Stimulated activated CD8-positive, alpha-beta memory T cell treated with anti-CD3 and anti-CD28 coated beads, Interleukin-12 subunit alpha, Interleukin-12 subunit beta, amount 100 ng/mL, for 4 hours (primary cell): ENCODE measurements around the gene EML6.

Experiments
- DNase-seq: peaks from one replicate; pipeline ENCODE4 v3.0.0-alpha.2; 2020; ENCODE audit warnings: low read depth

Gene EML6

DNA sequence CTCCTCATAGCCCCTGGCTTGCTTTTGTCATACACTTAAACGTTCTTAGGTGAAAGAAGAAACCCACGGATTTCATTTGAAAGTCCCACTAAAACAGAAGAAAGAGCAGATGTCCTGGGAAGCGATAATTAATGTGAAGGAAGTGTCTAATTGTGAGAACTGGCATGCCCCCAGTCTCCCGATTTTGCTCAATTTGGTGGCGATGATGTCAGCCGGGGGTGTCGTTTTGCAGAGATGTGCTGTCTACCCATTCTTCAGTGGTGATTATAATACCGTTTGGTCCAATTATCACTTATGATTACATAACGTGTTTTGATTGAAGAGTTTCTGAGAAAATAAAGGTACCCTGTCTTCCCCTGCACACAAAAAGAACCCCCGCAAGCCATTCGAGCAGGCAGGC is 223.7 kb downstream of the EML6 start:
- no peak for DNase-seq

DNA sequence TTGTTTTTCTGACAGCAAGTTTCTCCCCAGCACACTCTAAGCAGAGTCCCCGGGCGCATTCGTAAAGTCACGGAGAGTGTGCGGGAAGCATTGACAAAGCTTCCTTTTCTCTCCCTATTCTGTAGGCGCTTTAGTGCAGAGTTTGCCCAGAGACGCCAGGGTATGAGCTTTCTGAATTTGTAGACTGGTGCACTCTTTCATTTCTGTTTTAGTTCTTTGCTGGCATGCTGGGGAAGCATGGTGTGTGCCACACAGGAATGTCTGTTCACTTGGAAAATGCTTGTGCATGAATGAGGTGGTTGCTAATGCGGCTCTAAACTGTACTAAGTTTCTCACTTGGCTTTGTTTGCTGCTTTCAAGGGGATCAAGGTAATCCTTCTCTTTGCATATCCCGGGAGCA is 224.2 kb downstream of the EML6 start:
- no peak for DNase-seq

DNA sequence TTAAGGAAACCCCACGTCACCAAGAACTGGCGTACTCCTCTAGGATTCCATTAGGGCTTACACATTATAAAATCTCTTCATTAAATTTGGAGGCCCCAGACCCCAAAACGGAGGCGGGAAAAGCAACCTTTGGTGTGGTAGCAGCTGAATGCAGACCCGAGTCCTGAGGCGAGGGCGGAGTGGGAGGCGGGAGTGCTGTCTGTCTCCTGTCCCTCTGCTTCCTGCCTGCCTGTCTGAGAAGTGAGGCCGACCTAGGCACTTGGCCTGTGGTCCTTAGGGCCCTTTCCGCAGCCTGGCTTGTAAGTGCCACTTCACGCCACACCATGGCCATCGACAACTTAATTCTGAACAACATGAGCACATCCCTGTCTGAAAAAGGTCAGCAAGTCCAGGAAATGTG is 224.7 kb downstream of the EML6 start:
- DNase-seq, result no peak

DNA sequence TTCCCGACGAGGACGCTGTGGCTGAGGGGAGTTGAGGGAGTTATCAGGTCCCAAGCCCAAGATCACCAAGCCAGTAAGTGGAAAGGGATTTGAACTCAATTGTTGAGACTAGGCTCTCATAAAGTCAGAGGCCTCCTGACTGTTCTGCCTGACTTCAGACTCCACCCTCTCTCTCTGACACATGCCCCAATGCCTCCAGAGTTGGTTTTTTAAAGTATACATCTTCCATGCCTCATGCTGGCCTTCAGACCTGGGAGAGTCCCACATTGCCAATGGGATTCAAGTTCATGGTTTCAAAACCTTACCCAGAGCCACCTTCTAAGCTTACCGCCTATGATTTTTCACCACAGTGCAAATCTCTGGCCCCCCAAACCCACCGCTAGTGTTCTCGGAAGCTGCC is 226.0 kb downstream of the EML6 start:
- no peak for DNase-seq

DNA sequence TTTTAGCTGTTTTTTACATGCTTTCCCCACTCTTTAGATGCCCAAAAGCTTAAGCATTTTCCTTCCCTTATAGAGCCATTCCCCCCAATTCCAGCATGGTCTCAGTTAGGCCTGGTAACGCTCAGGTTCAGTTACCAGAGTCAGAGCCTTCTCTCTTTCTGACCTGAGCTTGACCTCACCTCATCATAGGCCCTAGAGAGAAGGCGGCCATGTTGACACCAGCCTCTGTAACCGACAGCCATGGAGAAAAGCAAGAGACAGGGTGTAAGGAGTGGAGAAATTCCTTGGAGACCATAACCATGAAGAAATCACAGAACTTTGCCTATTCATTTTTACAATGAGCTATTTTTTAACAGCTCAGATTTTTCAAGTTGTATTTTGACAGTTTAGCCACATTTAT is 227.3 kb downstream of the EML6 start:
- no peak for DNase-seq

DNA sequence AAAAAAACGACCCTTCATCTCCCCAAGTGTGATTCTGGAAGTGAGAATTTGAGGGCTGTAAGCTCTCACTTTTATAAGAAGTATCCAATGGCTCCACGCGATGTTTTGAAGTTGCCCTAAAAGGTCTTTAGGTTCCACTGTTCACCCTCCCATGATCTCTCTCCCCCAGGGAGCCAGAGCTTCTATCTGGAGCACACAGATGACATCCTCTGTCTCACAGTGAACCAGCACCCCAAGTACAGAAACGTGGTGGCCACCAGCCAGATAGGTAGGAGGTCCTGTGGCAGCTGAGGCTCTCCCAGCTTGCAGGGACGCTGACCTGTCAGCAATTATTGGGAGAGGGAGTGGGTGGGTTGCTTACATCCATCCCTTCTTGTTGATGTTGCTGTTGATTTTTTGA is 229.0 kb downstream of the EML6 start:
- no peak for DNase-seq

DNA sequence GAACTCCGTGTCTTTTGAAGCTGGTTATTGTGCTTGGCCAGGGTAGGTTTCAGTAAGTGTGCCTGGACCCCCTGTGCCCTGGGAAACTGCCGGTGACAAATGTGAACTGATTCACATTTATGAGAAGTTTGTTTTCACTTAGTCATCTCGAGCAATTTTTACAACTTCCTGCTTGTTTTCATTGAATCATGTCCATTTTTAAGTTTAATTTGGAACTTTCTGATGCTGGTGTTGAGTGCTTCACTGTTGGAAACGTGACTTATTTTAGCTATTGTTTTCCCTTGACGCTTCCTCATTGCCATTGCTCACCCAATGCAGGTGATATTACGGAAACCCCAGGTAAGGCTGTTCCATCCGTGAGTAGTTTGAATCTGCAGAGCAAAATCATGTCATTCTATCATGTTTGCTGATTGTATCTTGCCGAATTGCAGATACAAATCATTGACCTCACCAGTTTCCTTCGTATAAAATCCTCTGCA is 229.6 kb downstream of the EML6 start:
- DNase-seq, result no peak

DNA sequence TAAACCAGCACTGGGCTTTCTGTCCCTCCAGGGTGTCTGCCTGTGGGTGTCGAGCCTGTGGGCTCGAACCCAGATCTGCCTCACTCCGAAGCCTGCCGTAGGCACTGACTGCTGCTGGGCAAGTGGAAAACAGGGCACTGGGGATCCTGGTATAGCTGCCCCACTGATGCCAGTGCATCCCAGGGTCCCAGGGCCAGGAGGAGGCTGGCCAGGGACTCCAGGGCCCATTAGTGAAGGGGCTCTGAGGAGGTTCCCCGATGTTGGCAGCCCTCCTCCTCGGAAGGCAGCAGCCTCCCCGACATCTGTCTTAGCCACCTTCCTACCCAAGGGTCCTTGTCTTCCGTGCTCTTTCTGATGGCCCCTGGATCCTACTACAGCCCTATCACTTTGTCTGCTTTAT is 230.7 kb downstream of the EML6 start:
- no peak for DNase-seq

DNA sequence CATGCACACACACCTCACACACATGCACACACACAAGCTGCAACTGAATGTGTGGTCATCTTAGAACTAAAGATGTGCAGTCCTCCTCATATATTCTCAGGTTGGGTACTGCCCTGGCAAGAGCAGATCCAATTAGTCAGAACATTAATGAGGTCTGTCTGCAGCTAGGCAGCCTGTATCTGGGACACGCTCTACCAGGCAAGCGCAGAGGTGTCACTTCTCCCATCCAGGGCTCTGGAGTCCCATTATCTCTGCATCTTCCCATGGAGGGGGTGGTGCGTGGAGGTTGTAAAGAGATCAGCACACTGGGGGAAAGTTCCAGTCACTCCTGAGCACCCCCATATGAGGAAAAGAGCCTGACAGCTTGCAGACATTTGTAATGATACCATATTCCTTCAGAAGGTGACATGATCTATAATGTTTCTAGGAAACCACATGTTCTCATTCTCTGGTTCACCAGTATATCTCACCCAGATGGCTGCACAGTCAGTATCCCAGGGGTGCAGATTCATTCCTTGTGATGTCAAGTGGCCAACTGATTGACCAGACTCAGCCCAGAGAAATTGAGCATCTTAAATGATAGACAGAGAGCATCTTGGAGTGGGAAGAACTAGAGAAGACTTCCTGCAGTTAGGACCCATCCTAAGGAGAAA is 231.4 kb downstream of the EML6 start:
- DNase-seq, result no peak

DNA sequence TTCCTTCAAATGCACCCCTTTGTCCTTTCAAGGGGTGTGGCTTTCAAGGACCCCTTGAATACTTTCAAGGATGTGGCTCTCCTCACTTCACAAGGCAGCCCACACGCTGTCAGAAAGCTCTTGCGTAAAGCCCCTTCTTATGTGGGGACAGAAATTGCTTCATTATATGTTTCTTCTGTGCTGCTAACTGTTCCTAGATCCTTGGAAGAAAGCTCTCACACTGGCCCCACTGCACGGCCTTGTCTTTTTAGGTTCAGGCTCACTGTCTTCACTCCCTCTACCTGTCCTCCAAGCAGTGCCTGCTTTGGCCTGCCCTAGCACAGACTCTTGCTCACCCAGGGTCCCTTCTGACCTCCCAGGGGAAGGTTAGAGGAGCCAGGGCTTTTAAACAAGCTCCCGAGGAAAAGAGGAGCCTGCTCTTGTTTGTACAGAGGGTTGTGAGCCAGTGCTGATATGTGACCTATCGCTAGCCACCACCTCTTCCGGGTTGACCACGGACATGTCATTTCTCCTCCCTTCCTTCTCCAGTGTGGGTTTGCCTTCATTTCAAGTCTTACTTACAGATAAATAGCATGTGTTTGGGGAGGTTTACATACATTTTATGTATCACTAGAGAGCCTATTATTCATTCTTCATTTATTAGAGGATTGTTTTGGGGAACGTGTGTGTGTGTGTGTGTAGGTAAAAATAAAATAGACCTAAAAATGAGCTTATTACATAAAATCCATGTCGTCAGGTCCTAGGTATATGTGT is 232.1 kb downstream of the EML6 start:
- no peak for DNase-seq

DNA sequence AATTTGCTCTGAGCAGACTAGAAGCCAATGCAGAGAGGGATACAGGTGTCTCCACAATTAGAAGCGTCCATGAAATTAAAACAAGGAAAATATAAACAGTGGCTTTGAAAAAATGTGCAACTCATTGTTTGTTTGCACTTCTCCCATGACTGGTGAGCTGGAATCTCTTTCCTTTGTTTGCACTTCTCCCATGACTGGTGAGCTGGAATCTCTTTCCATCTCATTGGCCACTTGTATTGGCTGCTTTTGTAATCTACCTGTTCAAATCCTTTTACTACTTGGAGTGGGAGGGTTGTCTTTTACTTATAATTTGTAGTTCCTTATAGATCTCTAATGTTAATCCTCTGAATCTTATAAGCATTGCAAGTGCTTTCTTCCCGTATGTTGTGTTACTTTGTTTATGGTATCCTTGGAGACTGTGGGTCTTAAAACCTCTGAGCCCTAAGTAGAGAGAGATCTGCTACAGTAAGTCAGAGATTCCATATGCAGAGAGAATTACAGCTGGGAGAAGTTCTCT is 232.7 kb downstream of the EML6 start:
- no peak for DNase-seq

DNA sequence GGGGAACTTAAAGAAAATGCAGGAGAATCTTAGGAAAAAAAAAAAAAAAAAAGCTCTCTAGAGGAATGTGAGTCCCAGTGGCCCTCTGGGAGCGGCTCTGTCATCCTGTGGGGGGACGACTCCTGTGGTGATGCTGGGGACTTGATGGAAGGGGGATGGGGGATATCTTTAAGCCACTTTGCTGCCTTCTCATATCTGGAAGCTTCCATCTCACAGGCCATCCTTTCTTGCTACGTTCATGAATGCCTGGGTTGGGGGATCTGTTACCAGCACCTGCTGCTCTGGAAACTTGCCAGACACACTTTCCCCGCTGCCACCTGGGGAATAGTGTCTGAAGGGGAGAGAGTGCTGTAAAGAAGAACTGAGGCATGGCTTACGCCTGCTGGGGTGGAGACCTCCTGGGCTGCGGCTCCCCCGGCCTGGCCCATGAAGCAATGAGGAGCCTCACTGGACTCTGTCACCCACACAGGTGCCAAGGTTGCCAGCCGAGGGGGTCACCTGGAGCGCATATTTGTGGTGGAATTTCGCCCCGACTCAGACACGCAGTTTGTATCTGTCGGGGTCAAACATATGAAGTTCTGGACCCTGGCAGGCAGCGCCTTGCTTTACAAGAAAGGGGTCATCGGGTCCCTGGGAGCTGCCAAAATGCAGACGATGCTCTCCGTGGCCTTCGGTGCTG is 234.0 kb downstream of the EML6 start:
- DNase-seq, result no peak

DNA sequence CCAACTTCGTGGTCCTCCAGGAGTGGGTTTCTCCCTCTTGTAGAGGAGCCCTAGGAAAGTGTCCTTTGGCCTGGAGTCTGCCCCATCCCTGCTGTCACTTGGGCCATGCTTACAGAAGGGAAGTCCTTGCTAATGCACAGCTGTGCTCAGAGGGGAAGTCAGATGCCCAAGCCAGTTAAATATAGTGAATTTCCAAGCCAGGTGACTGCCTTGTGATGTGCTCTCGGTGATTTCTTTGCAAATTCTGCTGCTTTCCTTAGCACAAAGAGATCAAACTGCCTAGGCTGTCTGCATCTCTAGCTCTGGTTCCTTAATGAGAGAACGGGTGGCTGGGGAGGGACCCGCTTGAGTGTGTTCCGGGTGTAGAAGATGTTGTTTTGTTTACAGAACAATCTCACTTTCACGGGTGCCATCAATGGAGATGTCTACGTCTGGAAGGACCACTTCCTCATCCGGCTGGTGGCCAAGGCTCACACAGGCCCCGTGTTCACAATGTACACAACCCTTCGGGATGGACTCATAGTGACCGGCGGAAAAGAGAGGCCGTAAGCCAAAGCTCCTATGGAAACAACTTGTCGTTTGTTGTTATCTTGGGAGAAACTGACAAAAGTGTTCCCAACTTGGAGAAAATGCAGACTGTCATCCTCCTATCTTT is 235.4 kb downstream of the EML6 start:
- no peak for DNase-seq

DNA sequence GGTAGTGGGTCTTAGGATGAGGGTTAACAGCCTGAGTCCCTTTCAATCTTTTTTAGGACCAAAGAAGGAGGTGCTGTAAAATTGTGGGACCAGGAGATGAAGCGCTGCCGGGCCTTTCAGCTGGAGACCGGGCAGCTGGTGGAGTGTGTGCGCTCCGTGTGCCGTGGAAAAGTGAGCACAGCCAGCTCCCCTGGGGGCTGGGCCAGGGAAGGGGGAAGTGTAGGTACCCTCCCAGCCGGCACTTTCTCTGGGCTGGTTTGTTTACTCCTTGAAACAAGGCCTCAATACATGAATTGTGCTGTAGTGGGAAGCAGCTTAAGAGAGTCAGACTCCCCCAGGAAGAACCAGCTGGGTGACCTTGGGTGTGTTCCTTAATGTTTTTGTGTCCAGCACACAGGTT is 236.7 kb downstream of the EML6 start:
- no peak for DNase-seq

DNA sequence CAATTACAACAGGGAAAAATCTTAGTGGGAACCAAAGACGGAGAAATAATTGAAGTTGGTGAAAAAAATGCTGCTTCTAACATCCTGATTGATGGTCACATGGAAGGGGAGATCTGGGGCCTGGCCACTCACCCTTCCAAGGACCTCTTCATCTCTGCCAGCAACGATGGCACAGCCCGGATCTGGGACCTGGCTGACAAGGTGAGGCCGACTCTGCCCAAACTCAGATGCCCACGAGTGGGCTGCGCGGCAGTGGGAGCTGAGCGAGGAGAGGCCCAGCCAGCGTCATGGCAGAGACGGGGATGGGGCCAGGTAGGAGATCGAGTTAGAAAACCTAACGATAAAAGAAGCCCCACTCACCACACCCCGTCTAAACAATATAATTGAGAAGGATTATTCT is 239.0 kb downstream of the EML6 start:
- DNase-seq, result no peak

DNA sequence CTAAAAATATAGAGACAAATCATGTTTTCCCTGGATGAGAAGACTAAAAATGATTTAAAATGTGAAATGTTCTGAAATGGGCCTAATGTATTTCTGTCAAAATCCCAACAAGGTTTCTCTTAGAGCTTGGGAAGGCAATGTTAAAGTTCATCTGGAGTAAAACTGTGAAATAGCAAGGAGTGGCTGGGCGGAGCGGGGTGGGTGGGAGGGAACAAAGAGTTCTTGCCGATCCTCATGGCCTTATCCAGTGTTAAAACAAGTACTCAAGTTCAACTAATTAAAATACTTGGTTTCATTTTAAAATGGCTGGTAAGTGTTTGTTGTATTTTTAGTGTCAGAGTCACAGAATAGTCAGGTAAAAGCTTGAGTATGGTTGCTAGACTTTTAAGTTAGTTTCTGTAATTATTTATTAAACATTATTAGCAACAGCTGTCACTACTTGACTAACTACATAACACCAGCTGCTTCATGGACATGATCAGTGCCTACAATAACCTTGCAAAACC is 239.5 kb downstream of the EML6 start:
- DNase-seq, result no peak

DNA sequence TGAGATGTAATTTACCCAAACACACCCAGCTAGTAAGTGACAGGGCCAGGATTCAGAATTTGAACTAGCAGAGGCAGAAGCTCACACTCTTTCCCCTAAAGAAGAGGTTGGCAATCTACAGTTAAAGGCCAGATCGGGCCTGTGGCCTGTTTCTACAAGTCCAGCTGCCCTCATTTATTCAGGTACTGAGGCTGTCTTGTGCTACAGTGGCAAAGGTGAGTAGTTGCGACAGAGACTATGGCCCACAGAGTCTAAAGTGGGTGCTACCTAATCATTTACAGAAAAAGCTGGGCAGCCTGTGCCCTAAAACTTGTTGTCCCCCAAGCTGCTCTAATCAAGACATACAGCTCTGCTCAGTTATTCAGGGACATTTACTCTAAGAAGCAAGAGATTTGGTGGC is 240.0 kb downstream of the EML6 start:
- DNase-seq, result no peak

DNA sequence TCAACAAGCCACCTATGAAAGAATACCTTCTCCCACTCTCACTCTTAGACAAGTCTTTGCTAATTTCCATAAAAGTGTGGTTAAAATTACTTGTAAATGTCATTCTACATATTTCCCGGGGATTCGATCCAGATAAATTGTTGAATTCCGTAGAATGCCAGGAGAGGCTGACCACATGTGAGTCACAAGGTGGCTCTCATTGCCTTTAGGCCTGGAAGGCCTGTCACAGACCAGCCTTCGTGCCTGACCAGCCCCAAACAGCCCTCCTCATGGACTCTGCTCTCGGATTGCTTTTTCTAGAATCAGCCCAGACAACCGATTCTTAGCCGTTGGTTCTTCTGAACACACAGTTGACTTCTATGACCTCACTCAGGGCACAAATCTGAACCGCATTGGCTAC is 240.8 kb downstream of the EML6 start:
- DNase-seq, result no peak

DNA sequence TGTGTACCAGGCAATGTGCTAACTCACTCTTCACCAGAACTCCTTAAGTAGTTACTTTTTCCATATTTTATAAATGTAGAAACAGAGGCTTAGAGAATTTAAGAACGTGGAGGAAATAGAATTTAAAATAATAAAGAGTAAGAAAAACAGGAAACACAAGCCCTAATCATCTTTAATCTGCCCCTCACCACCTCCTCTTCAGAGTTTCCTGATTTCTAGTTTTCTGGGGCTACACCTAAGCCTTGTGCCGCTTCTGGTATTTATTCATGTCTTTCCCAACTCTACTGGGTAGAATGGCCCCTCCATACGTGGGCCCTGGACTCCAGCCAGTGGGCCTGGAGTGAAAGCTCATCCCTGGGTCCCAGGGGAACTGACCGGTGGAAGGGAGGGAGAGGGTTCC is 241.4 kb downstream of the EML6 start:
- no peak for DNase-seq

DNA sequence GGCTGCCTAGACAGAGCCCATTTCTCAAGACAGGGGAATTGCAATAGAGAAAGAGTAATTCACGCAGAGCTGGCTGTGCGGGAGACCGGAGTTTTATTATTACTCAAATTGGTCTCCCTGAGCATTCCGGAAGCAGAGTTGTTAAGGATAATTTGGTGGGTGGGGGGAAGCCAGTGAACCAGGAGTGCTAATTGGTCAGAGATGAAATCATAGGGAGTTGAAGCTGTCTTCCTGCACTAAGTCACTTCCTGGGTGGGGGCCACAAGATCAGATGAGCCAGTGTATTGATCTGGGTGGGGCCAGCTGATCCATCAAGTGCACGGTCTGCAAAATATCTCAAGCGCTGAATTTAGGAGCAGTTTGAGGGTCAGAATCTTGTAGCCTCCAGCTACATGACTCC is 242.0 kb downstream of the EML6 start:
- DNase-seq, result no peak

DNA sequence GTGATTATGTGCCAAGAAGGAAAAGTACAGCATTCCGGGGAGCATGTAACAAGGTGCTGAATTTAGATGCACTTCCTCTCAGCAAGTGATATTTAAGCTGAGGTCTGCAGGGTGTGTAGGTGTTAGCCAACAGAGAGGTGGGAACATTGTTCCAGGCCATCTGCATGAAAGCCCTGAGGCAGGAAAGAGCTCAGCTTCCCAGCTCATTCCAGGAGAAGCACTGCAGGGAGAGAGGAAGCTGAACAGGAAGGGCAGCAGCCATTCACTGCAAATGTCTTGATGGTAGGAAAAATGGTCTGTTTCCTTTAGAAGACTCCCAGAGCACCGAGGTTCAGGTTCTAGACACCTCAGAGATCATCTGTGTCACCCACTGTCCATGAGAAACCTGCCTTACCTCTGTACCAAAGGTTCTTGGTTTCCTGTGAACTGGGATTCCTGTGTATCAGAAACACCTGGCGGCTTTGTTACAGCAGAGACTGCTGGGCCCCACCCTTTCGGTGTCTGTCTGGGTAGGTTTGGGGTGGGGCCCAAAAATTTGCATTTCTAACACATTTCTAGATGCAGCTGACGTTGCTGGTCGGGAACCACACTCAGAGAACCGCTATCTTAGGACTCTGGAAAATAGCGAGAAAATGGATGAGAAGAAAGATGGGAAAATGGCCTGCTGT is 242.8 kb downstream of the EML6 start:
- no peak for DNase-seq

DNA sequence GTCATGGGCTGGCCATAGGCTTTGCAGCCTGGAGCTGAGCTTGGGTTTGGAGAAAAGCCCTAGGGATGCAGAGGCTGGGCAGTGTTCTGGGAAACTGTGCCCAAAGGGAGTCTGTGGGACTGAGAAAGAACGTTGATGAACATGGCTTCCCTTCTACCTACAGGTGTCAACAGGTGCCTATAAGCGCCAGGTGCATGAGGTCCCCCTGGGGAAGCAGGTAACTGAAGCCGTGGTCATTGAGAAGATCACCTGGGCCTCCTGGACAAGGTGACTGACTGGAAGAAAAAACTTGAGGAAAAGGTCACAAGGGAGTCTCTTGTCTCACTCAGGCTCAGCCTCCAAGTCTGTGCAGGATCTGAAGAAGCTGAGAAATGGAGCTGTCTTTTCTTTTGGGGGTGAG is 243.4 kb downstream of the EML6 start:
- DNase-seq, result no peak
